Ishikawa (cell line): ENCODE results near the gene OSBPL1A.

ENCODE experiments used
- EGR1 ChIP-seq: IDR thresholded peaks from 2 replicates; pipeline ENCODE4 v1.6.1; 2012
- TF ChIP-seq, protein P1 (sequence below): IDR thresholded peaks from 2 replicates; pipeline ENCODE4 v1.6.1; 2012

DNA sequence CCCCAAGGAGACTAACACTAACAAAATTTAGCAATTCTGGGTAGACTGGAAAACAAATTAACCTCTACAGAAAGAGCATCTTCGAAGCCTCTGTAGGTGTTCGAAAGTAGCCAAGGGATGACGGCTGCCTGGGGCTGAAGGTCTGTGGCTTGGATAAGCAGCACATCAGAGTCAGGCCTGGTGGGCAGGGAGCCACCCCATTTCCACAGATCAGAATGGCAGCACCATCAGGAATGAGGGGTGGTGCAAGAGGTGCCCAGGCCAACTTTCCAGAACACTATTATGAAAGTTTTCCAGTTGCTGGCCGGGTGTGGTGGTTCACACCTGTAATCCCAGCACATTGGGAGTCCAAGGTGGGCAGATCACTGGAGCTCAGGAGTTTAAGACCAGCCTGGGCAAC lies 200.9 kb downstream of the OSBPL1A start:
- TF ChIP-seq EGR1: no peak
- TF ChIP-seq, protein P1, sequence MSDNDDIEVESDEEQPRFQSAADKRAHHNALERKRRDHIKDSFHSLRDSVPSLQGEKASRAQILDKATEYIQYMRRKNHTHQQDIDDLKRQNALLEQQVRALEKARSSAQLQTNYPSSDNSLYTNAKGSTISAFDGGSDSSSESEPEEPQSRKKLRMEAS: no peak
